Embryonic facial prominence (tissue), 1 donor: ENCODE measurements around the gene EPB41L4A.

Source experiments
- DNase-seq: peaks from one replicate; pipeline ENCODE4 v3.0.0-alpha.2; 2016; ENCODE audit errors: extremely low spot score

The EPB41L4A gene

DNA sequence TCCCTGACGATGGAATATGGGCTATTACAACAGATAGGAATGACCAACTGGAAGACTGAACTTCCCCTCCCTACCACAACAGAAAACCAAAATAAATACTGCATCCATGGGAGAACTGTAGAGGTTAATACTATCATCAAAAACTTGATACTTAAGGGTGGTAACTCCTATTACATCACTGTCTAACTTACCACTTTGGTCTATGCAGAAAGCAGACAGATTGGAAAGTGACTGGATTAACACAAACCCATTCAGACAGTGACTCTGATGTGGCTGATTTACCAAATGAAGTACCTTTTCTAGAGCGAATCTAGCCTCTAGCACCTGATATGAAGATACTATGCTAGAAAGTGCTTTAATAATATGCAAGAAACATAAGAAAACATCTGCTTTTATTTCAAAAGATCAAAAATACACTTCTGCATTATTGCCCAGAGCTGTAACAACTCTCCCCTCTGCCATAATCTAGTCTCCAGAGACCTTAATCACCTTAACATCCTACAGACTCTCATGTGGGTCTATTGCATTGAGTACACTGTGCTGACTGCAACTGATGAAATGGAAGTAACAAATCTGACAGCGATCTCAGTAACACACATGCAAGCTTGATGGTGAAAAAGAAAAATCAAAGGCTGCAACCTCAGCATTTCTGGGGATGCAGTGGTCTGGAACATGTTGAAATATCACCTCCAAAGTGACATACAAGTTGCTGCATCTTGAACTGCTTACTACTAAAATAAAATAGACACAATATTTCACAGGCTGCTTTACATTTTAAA, 62.7 kb downstream of the EPB41L4A start:
- DNase-seq = no peak

DNA sequence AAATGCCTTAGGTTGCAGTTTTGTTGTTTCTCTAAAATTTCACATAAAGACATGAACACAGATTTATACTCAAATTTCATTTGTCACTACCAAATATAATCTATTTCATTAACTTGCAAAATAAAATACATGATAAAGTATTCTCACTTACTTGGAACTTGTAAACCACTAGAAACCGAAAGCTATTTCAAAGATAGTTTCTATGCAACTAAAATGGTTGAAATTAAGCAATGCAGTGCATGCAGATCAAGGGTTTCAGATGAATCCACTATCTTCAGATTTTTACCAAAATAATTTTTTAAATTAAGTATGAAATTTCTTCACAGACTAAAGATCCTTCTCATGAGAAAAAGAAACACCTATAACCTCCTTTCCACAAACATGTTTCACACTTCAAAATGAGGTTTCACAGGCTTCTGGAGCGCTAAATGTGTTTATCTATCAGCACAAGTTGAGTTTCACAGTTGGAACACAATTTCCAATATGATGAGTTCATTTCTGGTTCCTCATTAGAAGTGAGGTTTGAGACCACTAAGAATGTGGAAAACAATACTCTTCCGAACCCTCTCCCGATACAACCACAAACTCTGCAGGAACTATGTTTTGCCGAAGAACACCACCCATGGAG, 63.9 kb downstream of the EPB41L4A start:
- no peak for DNase-seq

DNA sequence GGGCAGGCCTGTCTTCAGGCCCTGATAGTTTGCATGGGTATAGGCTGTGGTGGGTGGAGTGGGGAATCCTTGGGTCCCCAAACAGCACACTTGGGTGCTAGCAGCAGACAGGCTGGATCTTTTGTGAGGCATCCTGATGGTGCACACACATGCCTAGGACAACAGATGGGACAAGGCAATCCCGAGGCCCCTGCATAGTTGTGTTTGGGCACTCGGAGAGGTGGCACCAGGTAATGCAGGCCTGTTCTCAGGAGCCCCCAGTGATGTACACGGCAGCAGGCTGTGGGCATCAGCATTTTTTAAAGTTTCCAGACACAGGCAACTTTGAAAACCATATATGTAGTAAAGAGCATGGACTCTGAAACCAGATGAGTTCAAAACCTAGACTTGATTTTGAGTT, 65.4 kb downstream of the EPB41L4A start:
- no peak for DNase-seq

DNA sequence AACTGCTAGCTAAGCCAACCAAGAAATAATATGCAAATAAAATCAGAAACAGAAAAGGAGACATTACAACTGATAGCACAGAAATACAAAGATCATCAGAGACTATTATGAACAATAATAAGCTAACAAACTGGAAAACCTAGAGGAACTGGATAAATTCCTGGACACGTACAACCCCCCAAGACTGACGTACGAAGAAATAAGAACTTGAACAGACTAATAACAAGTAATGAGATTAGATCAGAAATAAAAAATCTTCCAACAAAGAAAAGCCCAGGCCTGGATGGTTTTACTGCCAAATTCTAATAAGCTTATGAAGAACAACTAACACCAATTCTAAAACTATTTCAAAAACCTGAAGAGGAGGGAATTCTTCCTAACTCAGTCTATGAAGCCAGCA, 67.9 kb downstream of the EPB41L4A start:
- DNase-seq = no peak

DNA sequence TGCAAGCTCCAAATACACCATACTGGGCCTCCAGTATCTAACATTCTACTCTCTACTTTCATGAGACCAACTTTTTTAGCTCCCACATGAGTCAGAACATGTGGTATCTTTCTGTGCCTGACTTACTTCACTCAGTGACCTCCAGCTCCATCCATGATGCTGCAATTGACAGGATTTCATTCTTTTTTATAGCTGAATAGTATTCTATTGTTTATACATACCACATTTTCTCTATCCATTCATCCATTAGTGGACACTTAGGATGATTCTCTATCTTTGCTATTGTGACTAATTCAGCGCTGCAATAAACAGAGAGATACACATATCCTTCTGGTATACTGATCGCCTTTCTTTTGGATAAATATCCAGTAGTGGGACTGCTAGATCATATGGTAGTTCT, 68.5 kb downstream of the EPB41L4A start:
- no peak for DNase-seq

DNA sequence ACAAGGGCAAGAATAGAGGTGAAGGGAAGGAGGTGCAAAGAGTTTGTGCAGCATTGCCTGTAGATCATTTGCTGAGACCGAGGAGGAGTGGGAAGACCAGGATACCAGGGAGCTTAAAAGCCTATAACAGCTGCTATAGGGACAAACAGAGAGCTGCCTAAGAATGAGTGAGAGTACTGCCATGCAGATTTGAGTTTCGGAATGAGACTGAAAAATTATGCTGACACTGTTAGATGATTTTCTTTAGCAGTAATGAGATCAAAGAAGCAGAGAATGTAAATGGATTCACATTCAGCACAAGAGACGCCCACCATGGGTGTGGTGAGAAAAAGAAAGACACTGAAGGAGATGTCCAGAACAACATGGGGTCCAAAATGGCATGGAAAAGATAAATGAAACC, 69.7 kb downstream of the EPB41L4A start:
- DNase-seq = no peak

DNA sequence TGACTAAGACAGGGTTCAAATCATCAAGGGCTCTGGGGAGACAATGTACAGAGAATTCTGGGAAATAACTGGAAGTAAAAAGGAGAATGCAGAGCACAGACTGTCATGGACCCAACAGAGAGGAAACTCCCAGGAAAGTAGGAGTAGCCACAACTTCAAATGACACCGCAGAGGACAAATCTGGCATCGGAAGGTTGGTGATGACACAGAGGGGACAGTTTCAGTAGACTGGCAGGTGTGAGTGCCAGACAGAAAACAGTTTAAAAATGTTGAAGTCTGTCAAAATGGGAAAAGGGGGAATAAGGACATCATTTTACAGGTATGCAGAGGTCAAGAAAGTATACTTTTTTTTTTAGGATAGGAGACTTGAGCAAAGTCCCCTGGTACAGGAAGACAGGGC, 70.2 kb downstream of the EPB41L4A start:
- DNase-seq = no peak

DNA sequence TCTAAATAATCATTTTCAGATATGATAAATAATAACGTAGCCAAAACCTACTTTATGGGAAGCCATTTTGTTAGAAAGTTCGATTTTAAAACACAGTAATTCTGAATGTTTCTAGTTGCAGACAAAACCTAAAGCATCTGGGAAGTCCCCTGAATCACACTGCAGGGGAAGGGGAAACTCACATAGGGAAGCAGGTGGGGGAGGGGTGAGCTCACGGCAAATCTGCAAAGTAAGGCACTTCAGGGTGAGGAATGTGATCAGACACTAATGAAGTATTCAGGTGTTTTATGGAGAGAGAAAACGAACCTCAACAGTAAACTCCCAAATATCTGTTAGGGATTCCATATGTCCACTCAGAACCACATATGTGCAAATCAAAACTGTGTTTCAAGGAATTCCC, 70.7 kb downstream of the EPB41L4A start:
- no peak for DNase-seq

DNA sequence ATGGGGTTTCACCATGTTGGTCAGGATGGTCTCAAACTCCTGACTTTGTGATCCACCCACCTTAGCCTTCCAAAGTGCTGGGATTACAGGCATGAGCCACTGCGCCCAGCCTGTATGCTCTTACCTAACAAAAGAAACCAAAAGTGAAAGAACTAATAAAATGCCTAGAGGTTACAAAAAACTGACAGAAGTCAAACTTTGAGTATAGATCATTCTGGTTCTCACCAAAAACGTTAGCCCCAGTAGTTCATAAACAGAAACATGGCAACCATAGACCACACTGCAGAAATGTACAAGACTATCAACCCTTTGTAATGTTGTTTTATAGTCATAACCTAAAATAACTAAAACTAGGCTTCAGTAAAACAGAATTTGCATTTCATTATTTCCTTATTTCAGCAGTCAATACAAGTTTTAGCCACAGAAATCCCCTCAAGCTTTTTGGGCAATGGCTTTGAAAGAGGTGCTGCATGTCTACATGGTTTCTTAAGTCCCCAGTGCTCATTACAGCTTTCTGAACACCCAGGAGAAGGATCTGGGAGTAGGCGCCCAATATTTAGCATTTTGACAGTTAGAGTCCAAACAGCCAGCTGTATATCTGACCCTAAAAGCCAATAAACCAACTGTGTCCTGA, 72.5 kb downstream of the EPB41L4A start:
- DNase-seq = no peak

DNA sequence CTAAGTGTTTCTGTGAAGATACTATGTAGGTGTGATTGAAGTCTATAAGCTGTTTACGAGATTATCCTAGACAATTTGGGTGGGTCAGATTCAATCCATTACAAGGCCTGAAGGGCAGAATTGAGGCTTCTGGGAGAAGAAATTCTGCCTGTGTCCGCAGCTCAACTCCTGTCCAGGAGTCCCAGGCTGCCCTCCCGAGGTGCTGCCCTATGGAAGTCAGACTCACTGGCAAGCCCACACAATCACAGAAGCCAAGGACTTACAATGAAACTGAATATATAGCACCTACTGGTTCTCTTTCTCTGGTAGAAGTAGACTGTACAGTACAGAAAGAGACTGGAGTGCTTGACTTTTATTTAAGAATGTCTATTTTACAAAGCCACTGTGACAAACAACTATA, 74.5 kb downstream of the EPB41L4A start:
- DNase-seq = no peak

DNA sequence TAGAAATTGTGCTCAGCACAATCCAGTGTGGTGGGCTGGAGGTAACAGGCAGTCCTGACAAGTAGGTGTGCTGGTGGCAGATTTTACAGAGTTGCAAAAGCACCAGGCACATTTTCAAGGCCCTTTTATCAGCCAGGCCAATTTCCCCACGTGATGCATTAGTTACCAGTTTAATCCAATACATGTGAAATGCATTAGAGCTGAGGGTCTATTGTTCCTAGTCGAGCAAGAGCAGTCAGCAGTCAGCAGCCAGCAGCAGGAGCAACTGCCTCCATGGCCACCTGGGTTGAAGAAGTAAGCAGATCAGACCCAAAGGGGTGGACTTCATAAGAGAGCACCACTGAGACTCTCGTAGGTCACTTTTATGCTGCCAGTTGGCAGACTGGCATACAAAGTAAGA, 76.7 kb downstream of the EPB41L4A start:
- no peak for DNase-seq

DNA sequence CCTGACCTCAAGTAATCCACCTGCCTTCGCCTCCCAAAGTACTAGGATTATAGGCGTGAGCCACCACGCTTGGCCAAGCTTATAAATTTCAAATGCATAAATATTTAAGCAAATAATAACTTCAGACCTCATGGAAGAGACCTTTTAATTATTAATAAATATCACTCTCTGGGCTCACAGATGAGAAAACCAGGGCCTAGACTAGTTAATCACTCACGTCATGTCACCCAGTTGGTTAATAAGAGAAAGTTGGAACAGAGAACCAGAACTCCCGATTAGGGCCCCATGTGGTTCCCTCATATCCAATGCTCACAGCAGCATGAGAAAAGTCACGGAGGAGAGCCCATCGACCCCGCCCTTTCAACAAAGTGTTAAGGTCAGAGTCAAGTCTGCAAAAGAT, 79.3 kb downstream of the EPB41L4A start:
- no peak for DNase-seq

DNA sequence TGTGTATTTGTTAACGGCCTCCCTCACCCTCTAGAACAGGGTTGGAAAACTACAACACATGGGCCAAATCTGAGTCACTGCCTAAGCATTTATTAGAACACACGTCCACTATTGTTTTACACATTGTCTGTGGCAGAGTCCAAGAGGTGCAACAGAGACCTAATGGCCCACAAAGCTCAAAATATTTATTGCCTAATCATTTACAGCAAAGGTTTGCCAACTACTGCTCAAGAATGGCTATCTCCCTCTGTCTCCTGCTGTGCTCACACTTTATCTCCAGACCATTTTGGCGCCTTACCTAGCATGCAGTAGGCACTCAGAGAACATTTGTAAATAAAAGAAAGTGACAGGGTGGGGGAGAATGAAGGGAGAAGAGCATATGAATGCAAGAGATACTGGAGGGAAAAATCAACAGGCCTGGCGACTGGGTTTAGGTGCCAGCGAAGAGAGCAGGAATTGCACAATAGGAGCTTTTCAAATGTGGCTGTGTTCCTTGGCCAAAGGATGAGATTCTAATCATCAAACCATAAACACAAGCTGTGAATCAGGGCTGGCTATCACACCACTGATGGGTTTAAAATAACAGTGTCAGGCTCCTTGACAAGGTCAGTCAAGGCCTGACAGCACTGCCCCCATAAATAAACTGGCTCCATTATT, 80.3 kb downstream of the EPB41L4A start:
- DNase-seq = no peak

DNA sequence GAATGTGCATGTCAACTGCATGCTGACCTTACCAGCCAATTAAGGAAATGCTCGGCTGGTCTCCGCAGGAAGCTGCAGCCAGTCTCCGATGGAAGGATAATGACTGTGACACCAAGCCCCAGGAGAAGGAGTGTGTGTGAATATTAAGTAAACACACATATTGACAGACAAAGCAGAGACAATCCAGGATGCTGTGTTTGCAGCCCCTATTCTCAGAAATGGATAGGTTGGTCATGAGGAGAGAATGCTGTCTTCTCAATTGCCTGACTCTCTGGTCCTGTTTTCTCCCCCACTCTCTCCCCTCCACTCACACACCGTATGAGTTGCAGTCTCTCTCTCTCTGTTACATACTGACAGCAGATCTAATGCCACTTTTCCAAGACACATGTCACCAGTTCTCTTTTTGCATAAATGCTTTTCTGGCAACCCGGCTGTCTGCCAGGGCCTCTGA, 85.7 kb downstream of the EPB41L4A start:
- DNase-seq = no peak

DNA sequence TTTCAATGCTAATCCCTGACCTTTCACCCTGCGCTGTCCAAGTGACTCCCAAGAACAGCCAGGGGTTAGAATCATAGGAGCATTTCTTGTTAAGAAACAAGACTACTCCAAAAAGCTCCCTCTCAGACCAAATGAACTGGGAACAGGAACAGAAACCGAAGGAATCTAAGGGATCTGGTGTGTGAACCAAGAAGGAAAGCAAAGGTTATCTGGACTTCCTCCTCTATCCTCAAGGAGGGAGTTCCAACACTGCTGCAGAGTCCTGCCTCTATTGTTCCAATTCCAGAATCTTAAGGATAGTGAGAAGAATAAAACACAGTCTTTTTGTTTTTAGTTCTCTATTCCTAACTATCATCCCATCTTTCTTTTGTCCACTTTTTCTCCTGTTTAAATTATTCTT, 87.2 kb downstream of the EPB41L4A start:
- no peak for DNase-seq

DNA sequence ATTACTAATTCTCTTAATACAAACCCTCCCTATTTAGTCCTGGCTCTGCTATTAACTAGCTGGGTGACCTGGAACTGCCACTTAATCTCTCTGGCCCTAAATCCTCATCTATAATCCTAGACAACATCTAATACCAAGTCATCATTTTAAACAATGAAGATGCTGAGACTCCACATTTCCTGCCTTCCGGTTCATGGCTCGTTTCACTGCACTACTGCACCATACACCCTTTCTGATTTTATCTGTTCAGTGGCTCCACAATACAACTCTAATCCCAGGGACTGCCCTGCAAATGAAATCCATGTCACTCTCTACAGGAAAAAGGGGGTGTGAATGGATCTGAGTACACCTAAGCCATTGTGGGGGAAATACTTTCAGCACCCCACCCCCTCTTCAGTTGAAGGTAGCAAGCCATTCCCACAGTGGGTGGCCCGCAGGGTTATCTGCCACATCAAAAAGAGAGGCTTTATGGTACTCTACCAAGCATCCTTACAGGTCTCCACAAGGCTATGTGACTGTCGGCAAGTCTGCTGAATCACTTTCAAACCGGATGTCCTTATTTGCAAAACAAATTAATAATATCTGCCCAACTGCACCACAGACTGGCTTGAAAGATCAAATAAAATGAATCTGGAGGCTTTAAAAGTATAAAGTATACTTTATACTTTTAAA, 89.5 kb downstream of the EPB41L4A start:
- no peak for DNase-seq

DNA sequence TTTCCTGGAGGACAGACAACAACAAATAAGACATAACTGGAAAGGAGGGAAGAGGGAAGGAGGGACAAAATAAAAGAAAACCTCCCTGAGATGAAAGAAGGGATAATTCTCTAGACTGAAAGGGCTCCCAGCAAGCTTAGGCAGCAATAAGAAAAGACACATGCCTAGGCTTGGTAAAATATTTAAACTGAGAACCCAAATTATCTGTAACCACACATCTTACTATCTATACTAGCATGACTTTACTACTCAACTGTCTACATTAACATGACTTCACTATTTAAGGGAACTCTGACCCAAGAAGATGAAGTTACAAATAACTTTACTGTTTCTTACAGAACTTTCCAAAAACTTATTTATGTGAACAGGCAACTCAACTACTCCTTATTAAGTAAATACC, 95.9 kb downstream of the EPB41L4A start:
- no peak for DNase-seq

DNA sequence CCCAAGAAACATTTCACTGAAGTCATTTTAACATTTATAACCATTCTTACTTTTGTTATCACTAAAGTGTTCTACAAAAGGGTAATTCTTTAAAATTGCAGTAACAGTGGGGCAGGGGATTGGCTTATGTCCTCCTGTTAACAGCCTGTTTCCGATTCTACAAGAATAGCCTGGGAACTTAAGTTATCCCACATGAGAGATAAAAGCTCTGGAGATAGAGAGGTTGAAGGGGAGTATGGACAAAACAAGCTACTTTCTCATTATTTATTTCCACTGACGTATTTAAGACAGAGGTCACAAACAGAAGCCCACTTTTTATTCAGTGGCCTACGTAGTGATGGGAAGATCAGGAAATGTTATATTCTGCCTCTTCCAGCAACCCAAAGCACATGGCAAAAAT, 98.7 kb downstream of the EPB41L4A start:
- DNase-seq = no peak

DNA sequence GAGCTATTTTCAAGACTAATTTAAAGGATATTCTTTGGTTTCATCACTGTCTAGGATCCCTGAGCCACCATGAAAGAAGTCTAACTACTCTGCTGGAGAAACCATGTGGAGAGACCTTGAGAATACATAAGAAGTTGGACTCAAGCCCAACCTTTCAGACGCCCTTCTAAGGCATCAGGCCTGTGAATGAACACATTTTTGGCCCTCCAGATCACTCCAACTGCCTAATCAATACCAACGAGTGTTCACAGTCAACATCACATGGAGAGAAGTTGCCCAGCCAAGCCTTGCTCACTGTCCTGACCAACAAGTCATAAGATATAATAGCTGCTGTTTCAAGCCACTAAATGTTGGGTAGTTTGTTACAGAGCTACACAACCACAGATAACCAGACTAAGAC, 100.7 kb downstream of the EPB41L4A start:
- no peak for DNase-seq

DNA sequence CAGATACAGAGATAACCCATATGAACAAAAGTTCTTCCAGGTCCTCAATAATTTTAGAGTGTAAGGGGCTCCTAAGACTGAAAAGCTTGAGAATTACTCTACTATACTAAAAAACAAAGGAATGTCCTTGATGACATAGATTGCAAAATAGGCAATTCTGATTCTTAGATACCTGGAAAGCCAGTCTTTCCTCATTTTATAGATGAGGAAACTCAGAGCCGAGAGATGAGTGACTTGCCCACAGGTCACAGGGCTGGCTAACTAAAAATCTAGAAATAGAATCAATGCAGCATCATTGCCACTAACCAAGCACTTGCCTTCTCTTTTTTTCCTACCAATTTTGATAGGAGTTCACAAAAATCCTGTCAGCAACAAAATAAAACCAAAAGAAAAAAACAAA, 101.2 kb downstream of the EPB41L4A start:
- no peak for DNase-seq

DNA sequence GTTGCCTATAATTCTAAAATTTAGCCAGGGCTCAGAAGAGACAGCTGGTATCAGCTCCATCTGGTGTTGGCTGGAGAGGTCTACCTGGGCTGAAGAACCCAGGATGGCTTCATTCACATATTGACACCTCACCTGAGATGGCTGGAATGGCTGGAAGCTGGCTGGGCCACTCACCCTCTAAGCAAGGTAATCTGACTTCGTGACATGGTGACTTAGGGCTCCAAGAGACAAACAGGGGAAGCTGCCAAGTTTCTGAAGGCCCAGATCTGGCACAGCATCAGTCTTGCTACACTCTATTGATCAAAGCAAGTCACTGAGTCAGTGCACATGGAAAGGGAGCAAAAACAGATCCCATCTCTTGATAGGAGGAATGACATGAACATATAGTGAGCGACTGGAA, 102.3 kb downstream of the EPB41L4A start:
- no peak for DNase-seq

DNA sequence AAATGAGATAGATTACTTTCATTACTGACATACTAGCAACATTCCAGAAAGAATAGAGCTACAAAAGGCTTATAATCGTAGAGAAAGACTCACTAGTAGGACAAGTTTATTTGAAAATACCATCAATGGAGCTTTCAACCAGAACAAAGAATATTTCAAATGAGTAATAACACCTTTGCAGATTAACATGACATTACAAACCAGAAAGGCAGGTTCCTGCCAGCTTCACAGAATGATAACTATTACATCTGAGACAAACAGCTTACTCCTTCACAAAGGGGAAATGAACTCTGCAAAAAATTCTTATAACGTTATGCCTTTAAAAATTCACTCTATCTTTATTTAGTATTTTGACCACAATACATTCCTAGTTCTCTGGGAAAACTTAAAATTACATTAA, 103.1 kb downstream of the EPB41L4A start:
- no peak for DNase-seq
